Fibroblast of lung (primary cell): ENCODE results near the gene ZNF514. TPM values are rescaled to one million over a fixed set of nuclear protein-coding genes. Genes with fewer than 3 reads are reported as not detected.
A peak's percentile ranks its signal among the peaks of the same experiment; 100 is the strongest.

Experiments
- DNase-seq, 2 donors: peaks; one replicate each; pipeline versions ENCODE4 v3.0.0 to v3.0.0-alpha.2; 2010; ENCODE audit warnings: low read depth in 2 of 2
- H2AFZ ChIP-seq: 2 replicates; pipeline ENCODE4 v1.5.1; 2012; ENCODE audit warnings: low read length, control low read depth, inconsistent platforms
- H3K27ac ChIP-seq: 2 replicates; pipeline ENCODE4 v1.5.1; 2011; ENCODE audit warnings: low read length, control low read depth; ENCODE audit not compliant: insufficient read depth
- H3K27me3 ChIP-seq: 2 replicates; pipeline ENCODE4 v1.5.1; 2011; ENCODE audit warnings: mild to moderate bottlenecking, low read length; ENCODE audit not compliant: control insufficient read depth, insufficient read depth
- H3K36me3 ChIP-seq: 2 replicates; pipeline ENCODE4 v1.5.1; 2011; ENCODE audit warnings: low read length; ENCODE audit not compliant: control insufficient read depth, insufficient read depth
- H3K4me1 ChIP-seq: 2 replicates; pipeline ENCODE4 v1.5.1; 2011; ENCODE audit warnings: low read length; ENCODE audit not compliant: control insufficient read depth, insufficient read depth; ENCODE audit errors: extremely low read depth
- H3K4me2 ChIP-seq: 2 replicates; pipeline ENCODE4 v1.5.1; 2011; ENCODE audit warnings: low read length, control low read depth; ENCODE audit not compliant: insufficient read depth; ENCODE audit errors: extremely low read depth
- H3K4me3 ChIP-seq, 4 experiments: fragments of 200-600 bp in 1 of 4; sonication (generic) in 1 of 4; replicated peaks in 1 of 4; 2 replicates each; pipeline ENCODE4 v1.5.1; 2011 to 2016; ENCODE audit warnings: low read length in 4 of 4, low read depth in 3 of 4, mild to moderate bottlenecking in 3 of 4, control low read depth in 2 of 4, inconsistent platforms in 1 of 4, mixed read lengths in 1 of 4; ENCODE audit not compliant: insufficient read depth in 1 of 4; ENCODE audit errors: control extremely low read depth in 1 of 4
- H3K79me2 ChIP-seq: 2 replicates; pipeline ENCODE4 v1.5.1; 2012; ENCODE audit warnings: mild to moderate bottlenecking, low read length, inconsistent platforms; ENCODE audit not compliant: control insufficient read depth, insufficient read depth
- H3K9ac ChIP-seq: 2 replicates; pipeline ENCODE4 v1.5.1; 2011; ENCODE audit warnings: mild to moderate bottlenecking, low read length, control low read depth; ENCODE audit not compliant: insufficient read depth
- H3K9me3 ChIP-seq: 2 replicates; pipeline ENCODE4 v1.5.1; 2012; ENCODE audit warnings: low read depth, low read length; ENCODE audit not compliant: control insufficient read depth, insufficient read depth
- H4K20me1 ChIP-seq: 2 replicates; pipeline ENCODE4 v1.5.1; 2011; ENCODE audit warnings: low read length; ENCODE audit not compliant: control insufficient read depth, insufficient read depth; ENCODE audit errors: extremely low read depth
- EZH2 ChIP-seq: IDR thresholded peaks from 2 replicates; pipeline ENCODE4 v1.5.1; 2012; ENCODE audit warnings: low read length, control low read depth, mild to moderate bottlenecking; ENCODE audit errors: missing control alignments
- polyA plus RNA-seq, 2 donors: library from polyadenylated mRNA; depleted of rRNA in 1 of 2; stranded (reverse) in 1 of 2; unstranded in 1 of 2; fragments of >200 nt; gene quantifications; 2 replicates each; pipeline ENCODE4 v1.2.1, GENCODE V29; 2011 to 2012; ENCODE audit warnings: missing spikeins in 1 of 2
- total RNA-seq: library from RNA; depleted of rRNA; stranded (reverse); fragments of >200 nt; gene quantifications from 2 replicates; pipeline ENCODE4 v1.2.1, GENCODE V29; 2014
- TF ChIP-seq, protein P1 (sequence below), 2 donors: IDR thresholded peaks in 1 of 2; conservative IDR thresholded peaks in 1 of 2; 1 replicate in 1 of 2; 2 replicates in 1 of 2; pipeline ENCODE4 v1.5.1; 2011 to 2012; ENCODE audit warnings: low read length in 2 of 2, control low read depth in 1 of 2, inconsistent platforms in 1 of 2, low read depth in 1 of 2, mild to moderate bottlenecking in 1 of 2

ZNF514 gene
- total and polyA plus RNA-seq, 2 donors (not counting 1 experiment from before 2014, with no cell fraction given): 6.5 to 14.2 TPM

DNA sequence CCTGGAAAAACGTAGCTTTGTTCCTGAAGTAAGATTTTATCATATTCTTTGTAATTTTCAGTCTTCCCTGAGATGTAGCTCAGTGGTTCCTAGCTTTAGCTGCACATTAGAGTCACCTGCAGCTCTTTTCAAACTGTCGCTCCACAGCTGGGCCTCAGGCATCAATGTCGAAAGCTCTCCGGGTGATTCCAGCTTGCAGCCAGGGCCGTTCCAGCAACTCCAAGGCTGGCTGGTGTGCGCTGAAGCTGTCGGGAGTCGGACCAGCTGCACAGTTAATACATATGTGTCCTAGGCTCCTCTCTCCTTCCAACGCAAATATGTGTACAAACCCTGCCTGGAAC, 5.4 kb upstream of the ZNF514 start:
- no peak for TF ChIP-seq EZH2
- TF ChIP-seq, protein P1, sequence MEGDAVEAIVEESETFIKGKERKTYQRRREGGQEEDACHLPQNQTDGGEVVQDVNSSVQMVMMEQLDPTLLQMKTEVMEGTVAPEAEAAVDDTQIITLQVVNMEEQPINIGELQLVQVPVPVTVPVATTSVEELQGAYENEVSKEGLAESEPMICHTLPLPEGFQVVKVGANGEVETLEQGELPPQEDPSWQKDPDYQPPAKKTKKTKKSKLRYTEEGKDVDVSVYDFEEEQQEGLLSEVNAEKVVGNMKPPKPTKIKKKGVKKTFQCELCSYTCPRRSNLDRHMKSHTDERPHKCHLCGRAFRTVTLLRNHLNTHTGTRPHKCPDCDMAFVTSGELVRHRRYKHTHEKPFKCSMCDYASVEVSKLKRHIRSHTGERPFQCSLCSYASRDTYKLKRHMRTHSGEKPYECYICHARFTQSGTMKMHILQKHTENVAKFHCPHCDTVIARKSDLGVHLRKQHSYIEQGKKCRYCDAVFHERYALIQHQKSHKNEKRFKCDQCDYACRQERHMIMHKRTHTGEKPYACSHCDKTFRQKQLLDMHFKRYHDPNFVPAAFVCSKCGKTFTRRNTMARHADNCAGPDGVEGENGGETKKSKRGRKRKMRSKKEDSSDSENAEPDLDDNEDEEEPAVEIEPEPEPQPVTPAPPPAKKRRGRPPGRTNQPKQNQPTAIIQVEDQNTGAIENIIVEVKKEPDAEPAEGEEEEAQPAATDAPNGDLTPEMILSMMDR (conservative IDR thresholded peaks at IDR 0.05 in 1 of 2, IDR thresholded peaks at IDR 0.05 in 1 of 2; ENCODE audit: low read depth in 1 of 2, low read length in 2 of 2): no peak
- Histone ChIP-seq H2AFZ (peak overlapping the region; percentile 100), H3K27ac (peak overlapping the region; percentile 100), H3K79me2 (peaks cover 8% of the 10 kb centered on the region), H3K9me3 (no peaks in the 10 kb centered on the region), H3K27me3 (no peaks in the 10 kb centered on the region), H3K4me1 (no peaks in the 10 kb centered on the region), H3K4me2 (peak overlapping the region; percentile 93), H3K9ac (peak overlapping the region; percentile 97), H4K20me1 (no peaks in the 10 kb centered on the region), H3K4me3 (peak overlapping the region; percentile 91 to 99 (median 96)), H3K36me3 (no peaks in the 10 kb centered on the region)
- DNase-seq: no peak

GRCh38 chr2:95158891-95159619, 593 bp downstream of the ZNF514 start:
- H3K36me3 ChIP-seq: peaks cover 10% of the 10 kb centered on the region

DNA sequence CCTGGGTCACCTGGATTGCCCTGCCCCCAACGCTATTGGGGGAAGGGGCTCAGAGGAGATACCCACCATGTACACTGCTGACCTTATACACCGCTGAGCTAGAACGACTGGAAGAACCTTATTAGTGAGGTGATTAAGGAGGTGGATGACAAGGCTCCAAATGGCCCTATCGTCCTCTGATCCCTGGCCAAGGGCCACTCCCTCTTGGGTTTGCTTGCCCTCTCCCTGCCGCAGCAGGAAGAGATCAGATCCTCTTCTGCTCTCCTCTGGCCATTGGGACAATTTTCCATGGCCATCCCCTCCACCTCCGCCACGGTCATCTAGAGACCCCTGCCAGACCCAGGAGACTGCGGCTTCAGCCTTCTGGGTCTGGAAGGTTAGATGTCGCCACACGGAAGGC, 1.2 kb downstream of the ZNF514 start:
- DNase-seq: no peak
- Histone ChIP-seq H3K79me2 (no peaks in the 10 kb centered on the region), H3K4me1 (no peaks in the 10 kb centered on the region), H3K36me3 (peaks cover 10% of the 10 kb centered on the region), H3K9ac (no peak overlapping the region), H3K27me3 (no peaks in the 10 kb centered on the region), H3K9me3 (no peaks in the 10 kb centered on the region), H4K20me1 (peaks cover 2% of the 10 kb centered on the region), H3K27ac (no peak overlapping the region), H3K4me3 (peak overlapping the region; percentile 58 to 81 (median 68)), H3K4me2 (peak overlapping the region; percentile 77), H2AFZ (no peak overlapping the region)
- no peak for TF ChIP-seq EZH2
- TF ChIP-seq, protein P1 (conservative IDR thresholded peaks at IDR 0.05 in 1 of 2, IDR thresholded peaks at IDR 0.05 in 1 of 2; ENCODE audit: low read depth in 1 of 2, low read length in 2 of 2): no peak

More at GRCh38 chr2:95158891-95159619, 593 bp downstream of the ZNF514 start:
- DNase-seq: peak; percentile 40 to 54
- H3K27ac ChIP-seq: peak overlapping the region; percentile 46
- peak overlapping the region; percentile 77 for H2AFZ ChIP-seq
- no peak for TF ChIP-seq EZH2
- TF ChIP-seq, protein P1 (conservative IDR thresholded peaks at IDR 0.05 in 1 of 2, IDR thresholded peaks at IDR 0.05 in 1 of 2; ENCODE audit: low read depth in 1 of 2, low read length in 2 of 2): no peak
- H3K4me2 ChIP-seq: peak overlapping the region; percentile 77
- H3K4me3 ChIP-seq: peak overlapping the region; percentile 58 to 81 (median 68)
- H3K27me3 ChIP-seq: no peaks in the 10 kb centered on the region
- H3K4me1 ChIP-seq: no peaks in the 10 kb centered on the region
- H3K9me3 ChIP-seq: no peaks in the 10 kb centered on the region
- H4K20me1 ChIP-seq: peaks cover 2% of the 10 kb centered on the region
- peak overlapping the region; percentile 59 for H3K9ac ChIP-seq
- no peaks in the 10 kb centered on the region for H3K79me2 ChIP-seq
